HG03575 (cell line): Measurements from ENCODE around the gene DPEP3.
"Not testable (repeated sequence)": the region's sequence is repeated elsewhere in the genome, so short reads cannot be mapped to it uniquely, and the experiment has no call there.

ENCODE experiments used
- ATAC-seq: cut with Tn5 transposase; IDR thresholded peaks from one replicate; pipeline ENCODE4 v1.9.1; 2021; ENCODE audit not compliant: unreplicated experiment, insufficient number of reproducible peaks, low FRiP score; ENCODE audit errors: extremely low read depth

DPEP3 gene

GRCh38 chr16:67979955-67980678 is at the start of gene DPEP3:
DPEP3 (minus strand) TSS chr16:67980499; CDS start chr16:67980380, 119 bp downstream.
- ATAC-seq: no peak

GRCh38 chr16:68028996-68029395 is 48.7 kb upstream of the DPEP3 start:
- no peak for ATAC-seq

- no peak for ATAC-seq
Measured at GRCh38 chr16:68022728-68023537, 42.6 kb upstream of the DPEP3 start, which contains the start of the genes DDX28 and DUS2. DDX28 (minus strand) TSS chr16:68023232; CDS start chr16:68023202, 30 bp downstream. DUS2 (plus strand) TSS chr16:68023284; CDS start chr16:68038024, 14,740 bp downstream.

GRCh38 chr16:68022278-68022727 is 42.0 kb upstream of the DPEP3 start:
- ATAC-seq: no peak

GRCh38 chr16:68021490-68021889 is 41.2 kb upstream of the DPEP3 start:
- ATAC-seq: no peak

- ATAC-seq: no peak
Measured at GRCh38 chr16:68019167-68019680, 38.9 kb upstream of the DPEP3 start.

- ATAC-seq: no peak
Measured at GRCh38 chr16:68015681-68016080, 35.4 kb upstream of the DPEP3 start, which contains the start of gene DPEP2NB. DPEP2NB (minus strand) TSS chr16:68015911; CDS start chr16:68015770, 141 bp downstream.

GRCh38 chr16:68013440-68013839 is 33.1 kb upstream of the DPEP3 start:
- ATAC-seq: no peak

GRCh38 chr16:68009872-68010271 is 29.6 kb upstream of the DPEP3 start:
- not testable (repeated sequence) for ATAC-seq

- ATAC-seq: no peak
Measured at GRCh38 chr16:68009157-68009735, 28.9 kb upstream of the DPEP3 start.

GRCh38 chr16:68005786-68006286 is 25.5 kb upstream of the DPEP3 start:
- no peak for ATAC-seq

GRCh38 chr16:68005211-68005610 is 24.9 kb upstream of the DPEP3 start:
- no peak for ATAC-seq

- no peak for ATAC-seq
Measured at GRCh38 chr16:68003031-68003430, 22.7 kb upstream of the DPEP3 start.

GRCh38 chr16:68000450-68000849 is 20.2 kb upstream of the DPEP3 start:
- ATAC-seq: no peak

GRCh38 chr16:67999985-68000384 is 19.7 kb upstream of the DPEP3 start:
- ATAC-seq: no peak

- ATAC-seq: not testable (repeated sequence)
Measured at GRCh38 chr16:67998779-67999688, 18.7 kb upstream of the DPEP3 start, which contains the start of gene DPEP2. DPEP2 (minus strand) TSS chr16:67999484; CDS start chr16:67993212, 6,272 bp downstream.

GRCh38 chr16:67998231-67998778 is 18.0 kb upstream of the DPEP3 start:
- not testable (repeated sequence) for ATAC-seq

GRCh38 chr16:67996666-67997065 is 16.4 kb upstream of the DPEP3 start:
- ATAC-seq: no peak
